GM12872 (cell line): Measurements from ENCODE around the gene MORN1.

Experiments
- TF ChIP-seq, protein P1 (sequence below): IDR thresholded peaks from 3 replicates; pipeline ENCODE4 v1.5.1; 2011; ENCODE audit warnings: low read depth, mild to moderate bottlenecking, low read length, moderate library complexity; ENCODE audit not compliant: insufficient read depth

Gene MORN1

GRCh38 chr1:2314803-2315673 lies 76.3 kb downstream of the MORN1 start:
- TF ChIP-seq, protein P1, sequence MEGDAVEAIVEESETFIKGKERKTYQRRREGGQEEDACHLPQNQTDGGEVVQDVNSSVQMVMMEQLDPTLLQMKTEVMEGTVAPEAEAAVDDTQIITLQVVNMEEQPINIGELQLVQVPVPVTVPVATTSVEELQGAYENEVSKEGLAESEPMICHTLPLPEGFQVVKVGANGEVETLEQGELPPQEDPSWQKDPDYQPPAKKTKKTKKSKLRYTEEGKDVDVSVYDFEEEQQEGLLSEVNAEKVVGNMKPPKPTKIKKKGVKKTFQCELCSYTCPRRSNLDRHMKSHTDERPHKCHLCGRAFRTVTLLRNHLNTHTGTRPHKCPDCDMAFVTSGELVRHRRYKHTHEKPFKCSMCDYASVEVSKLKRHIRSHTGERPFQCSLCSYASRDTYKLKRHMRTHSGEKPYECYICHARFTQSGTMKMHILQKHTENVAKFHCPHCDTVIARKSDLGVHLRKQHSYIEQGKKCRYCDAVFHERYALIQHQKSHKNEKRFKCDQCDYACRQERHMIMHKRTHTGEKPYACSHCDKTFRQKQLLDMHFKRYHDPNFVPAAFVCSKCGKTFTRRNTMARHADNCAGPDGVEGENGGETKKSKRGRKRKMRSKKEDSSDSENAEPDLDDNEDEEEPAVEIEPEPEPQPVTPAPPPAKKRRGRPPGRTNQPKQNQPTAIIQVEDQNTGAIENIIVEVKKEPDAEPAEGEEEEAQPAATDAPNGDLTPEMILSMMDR: peak; percentile 78; the same call in 2 of the 3 replicates

DNA sequence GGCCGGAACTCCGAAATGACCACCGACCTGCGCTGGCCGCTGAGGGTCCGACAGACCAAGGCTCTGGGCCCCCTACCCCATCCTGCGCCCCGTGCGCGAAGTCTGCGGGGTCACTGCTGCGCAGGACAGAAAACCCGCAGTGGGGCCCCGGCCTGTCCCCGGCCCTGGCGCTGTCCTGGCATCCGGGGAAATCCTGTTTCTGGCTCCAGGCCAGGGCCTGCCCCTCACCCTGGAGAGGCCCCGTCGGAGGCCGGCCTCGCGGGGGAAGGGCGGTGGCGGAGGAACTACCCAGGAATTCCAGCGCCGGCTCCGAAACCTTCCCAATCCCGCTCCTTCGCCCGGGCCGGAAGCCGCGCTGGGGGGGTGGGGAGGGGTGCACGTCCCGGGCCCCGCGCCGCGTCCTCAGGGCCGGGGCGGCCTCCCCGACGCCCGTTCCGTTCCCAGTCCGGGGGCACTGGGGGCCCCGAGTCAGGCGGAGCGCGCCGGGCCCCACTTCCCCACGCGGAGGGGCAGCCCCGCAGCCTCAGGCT lies 77.0 kb downstream of the MORN1 start:
- TF ChIP-seq, protein P1: no peak

DNA sequence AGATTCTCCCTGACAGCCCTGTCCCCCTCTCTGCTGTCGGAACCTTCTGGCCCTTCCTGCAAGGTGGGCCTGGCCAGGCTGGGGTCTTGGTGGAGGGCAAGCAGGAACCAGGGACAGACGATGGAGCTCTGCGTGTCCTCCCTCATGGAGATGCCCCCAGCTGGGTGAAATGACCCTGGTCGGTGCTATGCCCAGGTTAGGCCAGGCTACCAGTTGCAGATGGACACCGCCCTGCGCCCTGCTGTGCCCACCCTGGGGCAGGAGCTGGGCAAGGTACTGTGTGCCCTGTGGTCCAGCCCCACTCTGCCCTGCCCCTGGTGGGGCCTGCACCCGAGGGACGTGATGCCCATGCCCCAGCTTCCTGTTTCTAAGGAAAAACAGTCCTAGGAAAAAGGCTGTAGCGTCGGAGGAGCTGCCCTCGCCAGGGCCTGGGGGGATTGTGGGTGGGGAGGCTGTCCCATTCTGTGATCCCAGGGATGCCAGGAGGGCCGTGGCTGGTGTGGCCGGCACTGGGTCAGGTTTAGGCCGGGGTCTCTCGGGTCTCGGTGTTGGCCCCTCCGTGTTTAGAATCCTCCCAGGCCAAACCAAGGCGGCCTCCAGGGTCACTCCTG lies 77.6 kb downstream of the MORN1 start:
- TF ChIP-seq, protein P1: no peak

DNA sequence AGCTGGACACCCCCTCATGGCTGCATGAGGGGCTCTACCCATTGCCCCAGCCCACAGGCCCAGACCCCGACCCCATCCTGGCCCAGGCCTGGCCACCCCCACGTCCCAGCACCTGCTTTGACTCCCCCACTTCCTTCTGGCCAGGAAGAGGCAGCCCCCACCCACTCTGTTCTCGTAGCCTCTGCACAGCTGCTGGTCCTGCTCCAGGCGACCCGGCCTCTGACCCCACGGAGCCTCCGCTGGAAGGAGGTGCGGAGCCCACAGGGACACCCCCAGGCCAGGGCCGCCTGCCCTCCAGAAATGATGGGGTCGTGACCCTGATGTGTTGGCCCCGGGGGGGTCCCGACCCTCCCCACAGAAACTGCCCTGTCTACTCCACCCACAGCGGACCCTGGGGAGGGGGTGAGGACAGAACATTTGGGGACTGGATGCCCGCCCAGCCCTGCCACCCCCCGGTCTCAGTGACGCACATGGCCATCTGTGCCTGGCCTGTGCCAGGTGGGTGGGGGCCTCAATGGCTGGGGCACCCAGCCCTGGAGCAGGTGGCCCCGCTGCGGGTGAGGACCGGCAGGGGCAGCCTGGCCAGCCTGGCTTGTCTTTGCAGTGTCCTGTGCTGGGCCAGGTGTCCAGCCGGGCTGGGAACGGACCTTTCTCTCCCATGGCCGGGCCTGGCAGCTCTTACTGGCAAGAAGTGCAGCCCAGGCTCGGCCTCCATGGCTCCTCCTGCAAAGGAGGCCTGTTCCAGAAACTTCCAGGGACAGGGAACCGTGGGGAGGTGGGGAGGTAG lies 78.6 kb downstream of the MORN1 start:
- TF ChIP-seq, protein P1: no peak

DNA sequence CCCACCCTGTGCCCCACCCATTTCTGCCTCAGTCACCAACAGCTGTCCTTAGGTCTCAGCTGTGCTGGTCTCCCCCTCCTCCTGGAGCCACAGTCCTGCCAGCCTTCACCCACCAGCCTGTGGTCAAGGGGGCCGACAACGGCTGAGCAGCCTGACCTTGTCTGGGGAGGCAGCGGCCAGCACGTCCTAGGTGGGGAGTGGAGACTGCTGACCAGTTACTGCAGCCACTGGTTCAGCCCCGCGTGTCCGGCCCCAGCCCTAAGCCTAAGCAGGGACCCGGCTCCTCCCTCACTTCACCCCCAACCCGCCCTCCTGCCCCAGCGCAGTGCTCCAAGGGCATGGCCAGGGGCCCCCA lies 79.2 kb downstream of the MORN1 start:
- TF ChIP-seq, protein P1: no peak

- TF ChIP-seq, protein P1: peak; percentile 54; the same call in 2 of the 3 replicates
Measured at GRCh38 chr1:2311184-2312032, 79.9 kb downstream of the MORN1 start.
